Astrocyte (in vitro differentiated cells and primary cell): ENCODE results near the gene ZNF8.

Experiments used
- EZH2 ChIP-seq: IDR thresholded peaks from 2 replicates; pipeline ENCODE4 v1.6.1; 2012; ENCODE audit warnings: mild to moderate bottlenecking, low read length, inconsistent platforms; ENCODE audit not compliant: insufficient read depth
- TF ChIP-seq, protein P1 (sequence below): IDR thresholded peaks from 2 replicates; pipeline ENCODE4 v1.5.1; 2011; ENCODE audit warnings: low read depth, mild to moderate bottlenecking, inconsistent platforms, low read length, moderate library complexity; ENCODE audit not compliant: insufficient read depth

GRCh38 chr19:58346961-58347929 is 68.5 kb downstream of the ZNF8 start:
- TF ChIP-seq, protein P1, sequence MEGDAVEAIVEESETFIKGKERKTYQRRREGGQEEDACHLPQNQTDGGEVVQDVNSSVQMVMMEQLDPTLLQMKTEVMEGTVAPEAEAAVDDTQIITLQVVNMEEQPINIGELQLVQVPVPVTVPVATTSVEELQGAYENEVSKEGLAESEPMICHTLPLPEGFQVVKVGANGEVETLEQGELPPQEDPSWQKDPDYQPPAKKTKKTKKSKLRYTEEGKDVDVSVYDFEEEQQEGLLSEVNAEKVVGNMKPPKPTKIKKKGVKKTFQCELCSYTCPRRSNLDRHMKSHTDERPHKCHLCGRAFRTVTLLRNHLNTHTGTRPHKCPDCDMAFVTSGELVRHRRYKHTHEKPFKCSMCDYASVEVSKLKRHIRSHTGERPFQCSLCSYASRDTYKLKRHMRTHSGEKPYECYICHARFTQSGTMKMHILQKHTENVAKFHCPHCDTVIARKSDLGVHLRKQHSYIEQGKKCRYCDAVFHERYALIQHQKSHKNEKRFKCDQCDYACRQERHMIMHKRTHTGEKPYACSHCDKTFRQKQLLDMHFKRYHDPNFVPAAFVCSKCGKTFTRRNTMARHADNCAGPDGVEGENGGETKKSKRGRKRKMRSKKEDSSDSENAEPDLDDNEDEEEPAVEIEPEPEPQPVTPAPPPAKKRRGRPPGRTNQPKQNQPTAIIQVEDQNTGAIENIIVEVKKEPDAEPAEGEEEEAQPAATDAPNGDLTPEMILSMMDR = no peak
- no peak for TF ChIP-seq EZH2
